GM18870 (cell line): Measurements from ENCODE around the gene QSOX2.

Experiments
- ATAC-seq: cut with Tn5 transposase; IDR thresholded peaks from one replicate; pipeline ENCODE4 v1.9.1; 2021; ENCODE audit warnings: moderate library complexity; ENCODE audit not compliant: unreplicated experiment

The QSOX2 gene

DNA sequence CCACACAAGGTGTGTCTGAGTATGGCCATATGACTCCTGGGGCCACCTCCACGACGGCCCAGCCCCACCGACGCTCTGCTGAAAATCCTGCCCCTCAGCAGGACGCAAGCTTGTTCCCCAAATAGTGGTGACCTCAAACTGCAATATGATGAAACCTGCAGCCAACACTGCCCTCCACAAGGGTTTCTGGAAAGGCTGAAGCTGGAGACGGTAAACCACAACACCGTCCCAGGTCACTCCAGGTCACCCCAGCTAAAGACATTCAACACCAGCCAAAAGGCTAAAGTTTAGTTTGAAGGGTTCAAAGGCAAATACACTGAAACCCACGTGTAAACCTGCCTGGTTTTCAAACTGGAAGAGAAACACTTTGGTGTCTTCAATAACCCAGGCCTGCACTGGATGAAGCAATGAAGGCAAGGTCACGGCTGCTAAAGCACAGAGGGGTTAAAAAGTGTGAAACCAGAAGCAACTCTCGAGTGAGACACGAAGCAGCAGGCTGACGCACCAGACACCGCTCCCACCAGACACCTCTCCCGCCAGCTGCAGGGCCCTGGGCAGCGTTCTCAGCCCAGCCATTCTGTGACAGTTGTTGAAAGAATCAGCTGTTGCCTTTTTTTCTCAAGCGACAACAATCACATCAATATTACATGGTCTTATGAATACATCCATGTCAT lies 38.9 kb downstream of the QSOX2 start:
- ATAC-seq = no peak

DNA sequence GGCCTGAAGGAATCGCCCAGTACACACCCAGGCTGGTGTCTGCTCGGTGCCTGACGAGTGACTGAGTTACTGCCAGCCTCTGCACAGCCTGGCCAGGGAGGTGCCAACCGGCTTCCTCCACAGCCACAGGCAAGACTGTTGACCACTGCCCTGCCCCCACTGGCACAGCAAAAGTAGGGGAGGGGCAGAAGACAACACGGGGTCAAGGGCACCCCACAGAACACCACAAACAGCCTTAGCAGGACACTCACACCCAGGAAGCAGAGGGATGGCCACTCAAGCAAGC lies 40.0 kb downstream of the QSOX2 start:
- no peak for ATAC-seq

DNA sequence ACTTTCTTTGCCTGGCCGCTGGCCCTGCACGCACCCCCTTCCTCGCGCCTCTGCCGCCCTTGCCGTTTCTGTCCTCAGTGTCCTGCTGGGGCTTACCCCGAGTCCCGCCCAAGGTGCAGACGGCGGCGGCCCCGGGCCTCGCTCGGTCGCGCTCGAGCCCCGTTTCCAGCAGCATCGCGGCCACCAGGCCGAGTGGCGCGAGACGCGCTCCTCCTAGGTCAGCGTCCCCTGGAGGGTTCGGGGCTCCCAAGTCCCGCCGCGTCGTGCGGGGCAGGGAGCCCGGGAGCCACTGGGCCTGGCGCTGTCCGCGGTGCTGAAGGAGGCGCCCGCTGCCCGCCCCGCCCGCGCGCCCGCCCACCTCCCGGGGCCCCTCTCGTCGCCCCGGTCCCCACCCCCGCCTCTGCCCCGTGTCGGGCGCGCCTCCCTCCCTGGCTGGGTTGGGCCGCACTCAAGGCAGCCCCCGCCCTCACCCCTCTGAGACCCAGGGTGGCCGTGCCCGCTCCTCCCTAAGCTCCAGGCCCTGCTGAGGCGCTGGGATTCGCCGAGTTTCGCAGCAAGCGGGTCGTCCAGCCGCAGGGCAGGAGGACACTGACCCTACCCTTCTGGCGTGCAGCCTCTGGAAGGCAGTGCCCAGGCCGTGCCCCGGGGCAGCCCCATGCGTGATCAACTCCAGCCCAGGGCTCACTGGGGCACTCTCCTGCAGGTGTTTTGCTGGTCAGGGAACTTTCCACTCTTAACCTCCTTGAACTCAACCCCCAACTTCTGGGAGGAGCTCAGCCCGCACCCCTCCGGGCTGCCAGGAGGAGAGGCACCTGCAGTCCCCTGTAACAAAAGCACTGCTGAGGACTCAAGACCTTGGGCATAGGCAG lies 40.5 kb downstream of the QSOX2 start, which contains the start of gene LHX3:
LHX3 (minus strand) TSS at position 291 of the 869 bp plus-strand sequence; CDS start at position 175, 116 bp downstream.
- ATAC-seq = no peak

- ATAC-seq = no peak
Measured at GRCh38 chr9:136204145-136204805, 41.3 kb downstream of the QSOX2 start.

GRCh38 chr9:136203408-136204144 lies 42.0 kb downstream of the QSOX2 start:
- ATAC-seq = no peak

DNA sequence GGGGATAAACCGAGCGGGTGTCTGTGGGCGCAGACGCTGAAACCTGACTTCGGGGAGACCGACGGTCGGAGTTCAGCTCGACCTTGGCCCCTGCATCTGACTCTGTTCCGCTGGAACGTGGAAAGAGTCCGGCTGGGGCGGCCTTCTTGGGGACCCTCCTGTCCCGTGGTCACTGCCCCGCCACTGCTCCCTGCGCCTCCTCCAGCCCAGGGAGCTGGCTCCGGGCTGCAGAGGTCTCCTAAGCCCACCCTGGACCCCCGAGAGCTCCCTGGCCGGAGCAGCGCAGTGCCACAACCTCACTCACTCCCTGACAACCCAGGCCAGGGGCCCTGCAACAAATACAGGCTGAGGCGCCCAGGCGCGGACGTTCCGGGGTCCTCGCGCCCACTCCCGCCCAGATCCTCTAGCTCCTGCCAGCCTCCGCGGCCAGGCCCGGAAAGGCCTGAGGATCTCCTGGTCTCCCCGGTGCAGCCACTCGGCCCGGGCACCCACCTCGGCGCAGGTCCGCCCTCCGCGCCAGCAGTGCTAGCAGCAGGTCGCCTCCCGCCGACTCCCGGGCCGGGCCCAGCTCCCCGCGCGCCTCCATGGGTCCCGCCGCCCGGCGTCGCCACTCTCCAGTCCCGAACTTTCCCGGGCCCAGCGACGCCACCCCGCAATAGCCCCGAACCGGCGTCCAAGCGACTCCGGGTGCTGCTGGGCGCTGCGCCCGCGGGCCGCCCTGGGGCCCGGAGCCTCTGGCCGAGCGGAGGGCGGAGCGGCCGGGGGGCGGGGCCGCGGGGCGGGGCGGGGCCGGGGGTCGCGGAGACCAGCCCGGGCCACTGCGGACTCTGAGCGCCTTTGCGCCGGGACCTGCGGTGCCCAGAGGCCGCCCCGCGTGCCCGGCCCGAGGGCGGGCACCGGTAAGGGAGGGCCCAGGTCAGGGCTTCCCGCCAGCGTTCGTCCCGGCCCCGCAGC lies 42.9 kb downstream of the QSOX2 start:
- ATAC-seq = no peak

DNA sequence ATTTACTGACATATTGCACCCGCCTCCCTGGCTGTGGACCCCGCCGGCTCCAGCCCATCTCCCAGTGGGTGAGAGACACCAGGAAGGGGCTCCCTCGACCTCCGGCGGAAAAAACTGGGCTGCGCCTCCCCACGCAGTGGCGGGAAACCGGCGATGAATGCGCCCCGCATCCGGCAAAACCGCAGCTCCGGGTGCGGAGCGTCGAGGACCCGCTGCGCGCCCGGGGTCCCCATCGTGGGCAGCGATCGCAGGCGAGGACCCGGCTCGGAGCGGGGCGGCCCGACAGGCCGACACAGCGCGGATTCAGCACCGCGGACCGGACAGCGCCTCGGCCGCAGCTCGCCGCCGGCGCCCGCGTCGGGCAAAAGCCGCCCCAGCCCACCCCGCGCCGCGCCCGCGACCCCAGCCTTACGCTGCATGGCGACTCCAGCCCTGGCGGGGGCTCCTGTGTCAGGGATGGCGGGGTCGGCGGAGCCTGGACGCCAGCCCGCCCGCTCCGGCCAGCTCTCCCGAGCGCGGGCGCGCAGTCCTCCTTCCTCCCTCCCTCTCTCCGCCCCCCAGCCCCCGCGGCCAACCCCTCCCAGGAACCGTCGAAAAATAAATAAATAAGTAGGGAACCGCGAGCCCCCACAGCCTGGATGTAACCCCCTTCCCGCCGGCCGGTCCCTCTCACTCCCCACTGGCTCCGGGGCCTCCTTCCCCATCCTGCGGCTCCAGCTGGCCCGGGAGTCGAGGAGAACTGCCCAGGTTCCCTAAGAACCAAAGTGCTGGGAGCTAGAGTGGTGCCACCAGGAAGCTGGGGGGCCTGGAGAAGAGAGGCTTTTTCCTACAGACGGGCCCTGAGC lies 43.8 kb downstream of the QSOX2 start:
- ATAC-seq = no peak

DNA sequence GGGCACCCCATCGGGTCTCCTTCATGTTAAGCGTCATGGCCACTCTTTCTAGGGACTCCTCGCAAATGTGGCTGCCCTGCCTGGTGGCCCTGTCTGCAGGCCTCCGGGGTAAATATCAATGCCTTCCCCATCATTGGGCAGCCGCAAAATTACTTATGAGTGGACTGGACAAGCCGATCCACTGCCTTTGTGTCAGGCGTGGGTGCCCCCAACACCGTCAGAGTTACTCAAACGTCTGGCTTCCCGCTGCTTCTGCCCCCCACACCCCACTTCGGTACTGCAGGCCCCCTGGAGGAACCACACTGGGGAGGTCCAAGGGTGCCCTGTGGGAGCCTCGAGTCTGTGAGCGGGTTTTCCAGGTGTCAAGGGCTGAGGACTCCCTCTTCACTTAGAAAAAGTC lies 44.4 kb downstream of the QSOX2 start:
- no peak for ATAC-seq

- no peak for ATAC-seq
Measured at GRCh38 chr9:136200424-136200823, 45.2 kb downstream of the QSOX2 start.

GRCh38 chr9:136199391-136200288 lies 46.0 kb downstream of the QSOX2 start:
- no peak for ATAC-seq

DNA sequence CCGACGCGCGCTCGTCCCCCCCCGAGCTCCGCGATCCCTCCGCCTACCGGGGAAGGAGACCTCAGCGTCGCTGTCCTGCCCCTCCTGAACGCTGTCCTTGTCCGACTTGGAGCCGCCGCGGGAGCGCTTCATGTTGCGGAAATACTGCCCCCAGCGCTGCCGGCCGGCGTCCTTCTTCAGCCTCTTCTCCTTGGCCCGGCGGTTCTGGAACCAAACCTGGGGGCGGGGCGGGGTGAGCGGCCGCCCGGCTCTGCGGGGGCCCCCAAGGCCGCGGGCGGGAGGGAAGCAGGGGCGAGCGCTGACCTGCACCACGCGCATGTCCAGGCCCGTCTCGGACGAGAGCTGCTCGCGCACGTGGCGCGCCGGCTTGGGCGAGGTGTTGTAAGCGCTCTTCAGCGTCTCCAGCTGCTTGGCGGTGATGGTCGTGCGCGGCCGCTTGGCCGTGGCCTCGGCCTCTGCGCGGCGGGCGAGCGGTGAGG lies 47.0 kb downstream of the QSOX2 start:
- ATAC-seq = no peak

- ATAC-seq = no peak
Measured at GRCh38 chr9:136197930-136198604, 47.5 kb downstream of the QSOX2 start.

- ATAC-seq = no peak
Measured at GRCh38 chr9:136197084-136197875, 48.3 kb downstream of the QSOX2 start.

GRCh38 chr9:136196404-136197083 lies 49.1 kb downstream of the QSOX2 start:
- no peak for ATAC-seq

- ATAC-seq = no peak
Measured at GRCh38 chr9:136194540-136194939, 51.1 kb downstream of the QSOX2 start.

DNA sequence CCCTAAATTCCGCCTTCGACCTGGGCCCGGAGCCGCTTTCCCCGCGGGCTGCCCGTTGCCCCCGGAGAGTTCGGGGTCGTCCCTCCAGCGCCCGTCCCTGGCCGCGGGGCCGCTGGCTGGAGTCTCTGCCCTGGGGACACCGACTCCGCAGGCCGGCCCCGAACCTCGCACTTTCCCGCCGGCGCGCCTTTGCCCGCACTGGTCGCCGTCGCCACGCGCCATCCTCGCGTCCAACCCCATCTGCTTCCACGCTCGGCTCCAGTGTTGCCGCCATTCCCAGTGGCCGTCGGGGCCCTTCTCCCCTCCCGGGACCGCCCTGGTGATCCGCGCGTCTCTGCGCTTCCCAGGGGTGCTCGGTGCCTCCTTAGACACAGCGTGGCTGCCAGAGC lies 51.7 kb downstream of the QSOX2 start:
- ATAC-seq = no peak
